Measurements from ENCODE around the gene DEPP1. TPM values are rescaled to one million over a fixed set of nuclear protein-coding genes. Genes with fewer than 3 reads are reported as not detected.
"Not testable (repeated sequence)": the region's sequence is repeated elsewhere in the genome, so short reads cannot be mapped to it uniquely, and the experiment has no call there.

The DEPP1 gene, protein sequence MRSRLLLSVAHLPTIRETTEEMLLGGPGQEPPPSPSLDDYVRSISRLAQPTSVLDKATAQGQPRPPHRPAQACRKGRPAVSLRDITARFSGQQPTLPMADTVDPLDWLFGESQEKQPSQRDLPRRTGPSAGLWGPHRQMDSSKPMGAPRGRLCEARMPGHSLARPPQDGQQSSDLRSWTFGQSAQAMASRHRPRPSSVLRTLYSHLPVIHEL
- 100 to 1,000 TPM in 1 of 4 donors, 10 to 100 TPM in 3; 47.3 to 144 (median 72.7) TPM for total RNA-seq

- peak in 1 of 2 donors; percentile 87 for TF ChIP-seq POLR2A (IDR thresholded peaks at IDR 0.05)
- no peak for TF ChIP-seq CTCF (IDR thresholded peaks at IDR 0.05)
- intact Hi-C loops (cut with DNase I; ENCODE audit: low total_unique reads) = loop anchor here (5.0 kb wide), 1 partner anchor 46 kb away; no protein-coding TSS in a partner anchor
- 20 to 24% methylated on average over 12 of the region's 12 CpGs for WGBS, 2 donors
- peak within 1 kb of the TSS; percentile 30 for H3K4me3 ChIP-seq (ENCODE audit: low read depth, poor library complexity, severe bottlenecking)
- DNase-seq (ENCODE audit: low spot score in 2 of 2) = peak; percentile 90 to 97
These were observed at the start of gene DEPP1 for GRCh38 chr10:44978570-44979280. Gene DEPP1, minus strand, starts transcription at chr10:44978809. Its CDS starts 779 bp downstream, at chr10:44978030.

DNA sequence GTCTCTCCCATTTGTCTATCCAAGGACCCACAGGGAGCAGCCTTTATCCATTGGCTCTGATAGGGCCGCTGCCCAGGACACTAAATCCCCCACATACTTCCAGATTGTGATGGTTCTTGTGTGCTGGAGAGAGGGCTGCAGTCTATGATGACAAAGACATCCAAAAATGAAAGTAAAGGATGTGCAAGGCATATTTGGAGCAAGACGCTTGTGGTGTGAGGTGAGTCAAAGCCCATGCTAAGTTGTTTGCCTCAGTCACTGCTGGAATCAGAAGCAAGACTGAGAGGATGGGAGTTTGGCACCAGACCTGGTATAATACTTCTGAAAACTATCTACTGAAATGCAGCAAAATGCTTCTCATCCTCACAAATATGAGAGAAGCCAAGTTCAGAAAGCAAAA is 44.8 kb upstream of the DEPP1 start:
- DNase-seq (ENCODE audit: low spot score in 2 of 2) = no peak
- H3K4me3 ChIP-seq (ENCODE audit: low read depth, poor library complexity, severe bottlenecking) = no peak overlapping the region
- WGBS, 2 donors = 88 to 95% methylated on average over 2 of the region's 2 CpGs
- no peak for TF ChIP-seq POLR2A (IDR thresholded peaks at IDR 0.05)
- no peak for TF ChIP-seq CTCF (IDR thresholded peaks at IDR 0.05)
- intact Hi-C loops (cut with DNase I; ENCODE audit: low total_unique reads) = no loop called here

GRCh38 chr10:45015590-45015989 is 37.0 kb upstream of the DEPP1 start:
- intact Hi-C loops (cut with DNase I; ENCODE audit: low total_unique reads) = no loop called here
- no peak for DNase-seq (ENCODE audit: low spot score in 2 of 2)
- no peak overlapping the region for H3K4me3 ChIP-seq (ENCODE audit: low read depth, poor library complexity, severe bottlenecking)
- WGBS, 2 donors = 69 to 75% methylated on average over 2 of the region's 2 CpGs
- no peak for TF ChIP-seq POLR2A (IDR thresholded peaks at IDR 0.05)
- TF ChIP-seq CTCF (IDR thresholded peaks at IDR 0.05) = no peak

DNA sequence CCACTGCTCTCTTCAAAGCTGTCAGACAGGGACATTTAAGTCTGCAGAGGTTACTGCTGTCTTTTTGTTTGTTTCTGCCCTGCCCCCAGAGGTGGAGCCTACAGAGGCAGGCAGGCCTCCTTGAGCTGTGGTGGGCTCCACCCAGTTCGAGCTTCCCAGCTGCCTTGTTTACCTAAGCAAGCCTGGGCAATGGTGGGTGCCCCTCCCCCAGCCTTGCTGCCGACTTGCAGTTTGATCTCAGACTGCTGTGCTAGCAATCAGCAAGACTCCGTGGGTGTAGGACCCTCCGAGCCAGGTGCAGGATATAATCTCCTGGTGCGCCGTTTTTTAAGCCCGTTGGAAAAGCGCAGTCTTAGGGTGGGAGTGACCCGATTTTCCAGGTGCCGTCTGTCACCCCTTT is 35.9 kb upstream of the DEPP1 start:
- DNase-seq (ENCODE audit: low spot score in 2 of 2); H3K4me3 ChIP-seq (ENCODE audit: low read depth, poor library complexity, severe bottlenecking); intact Hi-C loops (cut with DNase I; ENCODE audit: low total_unique reads): not testable (repeated sequence)
- WGBS, 2 donors = 79 to 84% methylated on average over 10 of the region's 10 CpGs

- DNase-seq (ENCODE audit: low spot score in 2 of 2) = no peak
- TF ChIP-seq POLR2A (IDR thresholded peaks at IDR 0.05) (no peak), CTCF (IDR thresholded peaks at IDR 0.05) (peak in 1 of 3 donors; percentile 35)
- 10 to 15% methylated on average over 8 of the region's 8 CpGs for WGBS, 2 donors
- intact Hi-C loops (cut with DNase I; ENCODE audit: low total_unique reads) = no loop called here
- H3K4me3 ChIP-seq (ENCODE audit: low read depth, poor library complexity, severe bottlenecking) = no peak overlapping the region
These were observed 30.0 kb upstream of the DEPP1 start for GRCh38 chr10:45008524-45009161.

Measured in lower leg skin (tissue), 4 donors.